WI38 (cell line): ENCODE measurements around the gene SLC50A1.

ENCODE experiments used
- H3K4me3 ChIP-seq: 2 replicates; pipeline ENCODE4 v1.5.1; 2011; ENCODE audit warnings: low read depth, mild to moderate bottlenecking, control low read depth, low read length
- TF ChIP-seq, protein P1 (sequence below): IDR thresholded peaks from 2 replicates; pipeline ENCODE4 v1.5.1; 2012; ENCODE audit warnings: low read depth, mild to moderate bottlenecking, control low read depth, low read length

SLC50A1 gene

DNA sequence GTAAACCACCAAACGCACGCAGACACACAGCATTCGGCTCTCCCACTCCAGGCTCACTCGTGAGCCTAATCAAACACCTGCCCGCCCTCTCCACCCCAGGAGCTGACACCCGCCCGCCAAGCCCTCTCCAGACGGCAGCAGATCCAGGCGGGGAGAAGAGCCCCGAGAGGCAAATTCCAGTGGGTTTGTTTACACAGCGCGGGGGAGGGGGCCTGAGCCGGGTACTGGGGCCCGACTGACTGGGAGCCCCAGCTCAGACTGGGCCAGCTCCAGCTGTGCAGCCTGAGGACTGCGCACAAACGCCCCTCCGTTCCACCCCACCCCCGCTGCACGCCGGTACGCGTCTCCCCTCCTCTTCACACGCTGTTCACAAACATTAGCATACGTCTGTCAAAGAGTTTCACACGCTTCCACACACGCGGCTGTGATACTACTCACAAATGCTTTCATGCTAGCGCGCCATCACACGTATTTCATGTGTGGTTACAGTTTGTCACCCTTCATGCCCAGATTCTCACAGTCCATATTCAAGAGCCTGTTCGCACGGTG is 9.0 kb upstream of the SLC50A1 start:
- TF ChIP-seq, protein P1, sequence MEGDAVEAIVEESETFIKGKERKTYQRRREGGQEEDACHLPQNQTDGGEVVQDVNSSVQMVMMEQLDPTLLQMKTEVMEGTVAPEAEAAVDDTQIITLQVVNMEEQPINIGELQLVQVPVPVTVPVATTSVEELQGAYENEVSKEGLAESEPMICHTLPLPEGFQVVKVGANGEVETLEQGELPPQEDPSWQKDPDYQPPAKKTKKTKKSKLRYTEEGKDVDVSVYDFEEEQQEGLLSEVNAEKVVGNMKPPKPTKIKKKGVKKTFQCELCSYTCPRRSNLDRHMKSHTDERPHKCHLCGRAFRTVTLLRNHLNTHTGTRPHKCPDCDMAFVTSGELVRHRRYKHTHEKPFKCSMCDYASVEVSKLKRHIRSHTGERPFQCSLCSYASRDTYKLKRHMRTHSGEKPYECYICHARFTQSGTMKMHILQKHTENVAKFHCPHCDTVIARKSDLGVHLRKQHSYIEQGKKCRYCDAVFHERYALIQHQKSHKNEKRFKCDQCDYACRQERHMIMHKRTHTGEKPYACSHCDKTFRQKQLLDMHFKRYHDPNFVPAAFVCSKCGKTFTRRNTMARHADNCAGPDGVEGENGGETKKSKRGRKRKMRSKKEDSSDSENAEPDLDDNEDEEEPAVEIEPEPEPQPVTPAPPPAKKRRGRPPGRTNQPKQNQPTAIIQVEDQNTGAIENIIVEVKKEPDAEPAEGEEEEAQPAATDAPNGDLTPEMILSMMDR: no peak
- H3K4me3 ChIP-seq: peak overlapping the region; percentile 50

DNA sequence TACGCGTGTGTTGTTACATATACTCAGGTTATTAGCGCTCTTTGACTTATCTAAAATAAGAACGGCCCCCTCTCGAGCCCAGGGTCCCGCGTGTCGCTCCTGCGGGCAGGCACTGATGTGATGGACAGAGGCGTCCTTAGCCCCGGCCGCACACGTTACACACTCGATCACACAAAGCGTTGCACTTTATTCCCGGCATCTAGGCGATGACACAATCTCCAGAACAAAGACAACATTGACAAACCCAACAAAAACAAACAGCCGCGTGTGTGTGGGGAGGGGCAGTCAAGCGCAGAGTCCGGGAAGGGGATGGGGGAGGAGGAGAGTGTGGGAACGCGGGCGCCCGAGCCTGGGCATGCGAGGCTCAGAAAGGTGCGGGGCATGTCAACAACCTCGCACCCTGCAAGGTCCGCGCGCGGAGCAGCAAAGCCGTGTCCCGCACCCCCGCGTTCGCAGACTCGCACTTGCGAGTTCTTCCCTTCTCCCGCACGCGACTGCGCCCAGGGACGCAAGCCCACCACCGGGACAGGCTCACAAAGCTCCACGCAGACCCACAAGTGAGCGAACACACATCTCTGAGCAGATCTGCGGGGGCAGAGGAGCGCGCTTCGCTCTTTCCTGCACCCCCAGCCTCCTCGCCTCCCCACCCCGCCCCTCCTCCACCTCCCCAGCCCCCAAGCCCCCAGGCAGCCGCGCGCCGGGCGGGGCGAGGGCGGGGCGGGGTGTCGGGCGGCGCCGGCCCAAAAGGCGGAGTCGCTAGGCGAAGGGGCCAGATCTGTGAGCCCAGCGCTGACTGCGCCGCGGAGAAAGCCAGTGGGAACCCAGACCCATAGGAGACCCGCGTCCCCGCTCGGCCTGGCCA is 8.3 kb upstream of the SLC50A1 start, which contains the start of gene EFNA1:
TSS of gene EFNA1 (plus strand) at position 772 of the 862 bp plus-strand sequence. CDS start 102 bp downstream, outside the sequence.
- H3K4me3 ChIP-seq: peak within 1 kb of the TSS; percentile 50
- TF ChIP-seq, protein P1: no peak

DNA sequence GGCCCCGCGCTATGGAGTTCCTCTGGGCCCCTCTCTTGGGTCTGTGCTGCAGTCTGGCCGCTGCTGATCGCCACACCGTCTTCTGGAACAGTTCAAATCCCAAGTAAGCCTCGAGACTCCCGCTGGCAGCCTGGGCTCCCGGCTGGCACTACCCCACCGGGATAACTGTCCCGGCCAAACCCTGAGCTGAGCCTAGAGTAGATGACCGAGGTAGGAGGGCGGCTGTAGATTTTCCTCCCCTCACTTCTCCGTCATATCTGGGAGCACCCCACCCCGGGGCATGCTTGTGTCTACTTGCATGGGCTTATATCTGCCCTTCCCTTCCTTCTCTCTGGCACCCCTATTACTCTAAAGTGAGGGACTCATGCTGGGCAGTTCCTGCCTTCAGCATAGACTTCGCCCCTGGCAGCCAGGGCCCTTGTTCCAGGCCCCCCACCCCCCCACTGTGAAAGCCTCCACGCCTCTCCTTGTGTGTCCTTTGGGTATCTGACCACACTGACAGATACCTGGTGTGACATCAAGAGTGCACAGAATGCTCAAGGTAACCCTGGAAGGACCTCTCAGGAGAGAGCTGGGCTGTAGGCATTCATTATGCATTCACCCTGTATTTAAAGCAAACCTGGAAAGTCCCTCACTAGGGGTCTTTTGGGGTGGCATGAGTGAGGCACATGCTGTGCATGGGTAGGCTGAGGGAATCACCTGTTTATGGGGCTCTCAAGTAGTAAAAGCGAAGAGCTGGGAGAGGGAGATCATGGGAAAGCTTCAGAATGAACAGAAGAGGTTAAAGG is 7.5 kb upstream of the SLC50A1 start:
- H3K4me3 ChIP-seq: peak overlapping the region; percentile 50
- TF ChIP-seq, protein P1: no peak

DNA sequence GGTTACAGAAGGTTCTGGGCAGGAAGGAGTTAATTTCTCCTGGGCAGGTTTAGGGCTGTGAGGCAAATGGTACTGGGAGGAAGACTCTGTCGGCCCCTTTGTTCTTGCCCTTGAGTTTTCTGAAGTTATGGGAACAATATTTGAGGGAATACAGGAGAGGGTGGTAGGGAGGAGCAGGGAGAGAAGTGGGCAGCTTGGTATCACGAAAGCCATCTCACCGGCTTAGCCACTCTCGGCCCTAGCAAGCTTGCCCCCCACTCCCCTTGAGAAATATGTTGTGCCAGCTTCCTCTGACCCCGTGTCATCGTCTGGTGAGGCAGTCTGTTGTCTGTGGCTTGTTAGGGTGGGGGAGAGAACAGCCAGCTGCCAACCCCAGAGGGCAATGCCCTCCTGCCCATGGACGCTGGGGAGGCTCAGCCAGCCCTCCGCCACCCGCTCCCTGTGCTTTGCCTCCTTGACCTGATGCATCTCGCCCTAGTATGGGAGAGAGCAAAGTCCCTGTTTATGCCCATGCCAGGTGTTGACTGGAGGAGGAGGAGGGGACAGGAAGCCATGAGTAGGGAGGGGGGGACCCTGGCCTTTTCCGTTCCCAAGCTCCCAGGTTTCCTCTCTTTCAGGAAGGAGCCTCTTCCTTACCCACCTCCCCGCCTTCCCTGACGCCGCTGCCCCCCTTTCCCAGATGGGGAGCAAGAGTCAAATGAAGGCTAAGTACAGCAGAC is 6.7 kb upstream of the SLC50A1 start:
- TF ChIP-seq, protein P1: no peak
- H3K4me3 ChIP-seq: no peak overlapping the region

DNA sequence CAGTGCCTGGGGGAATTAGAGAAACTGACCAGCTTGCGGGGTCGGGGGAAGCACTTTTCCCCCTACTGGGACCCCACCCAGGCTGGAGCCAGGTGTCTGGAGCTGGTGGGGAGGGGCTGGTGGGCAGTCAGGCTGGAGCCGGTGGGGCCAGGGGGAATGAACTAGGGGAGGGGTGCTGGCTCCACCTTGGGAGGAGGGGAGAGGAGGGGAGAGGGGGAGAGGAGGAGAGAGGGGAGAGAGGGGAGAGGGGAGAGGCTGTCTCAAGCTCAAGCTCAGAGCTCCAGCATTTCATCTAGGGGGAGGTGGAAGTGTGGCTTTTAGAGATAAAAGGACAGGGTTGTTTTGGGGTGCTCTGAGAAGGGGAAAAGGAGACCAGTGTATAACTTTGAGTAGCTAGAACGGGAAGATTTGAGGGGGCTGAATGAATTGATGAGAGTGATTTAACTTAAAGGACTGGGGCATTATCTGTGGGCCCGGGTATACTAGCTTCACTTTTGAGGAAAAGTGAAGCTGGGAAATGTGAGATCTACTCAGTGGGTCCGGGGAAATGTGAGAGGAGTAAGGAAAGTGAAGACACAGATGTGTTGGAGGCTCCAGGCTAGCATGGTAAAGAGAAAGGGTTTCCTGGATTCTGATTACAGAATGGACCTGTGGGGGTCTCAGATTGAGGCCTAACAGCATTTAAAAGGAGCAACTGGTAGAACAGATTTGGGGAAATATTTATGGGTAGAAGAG is 5.2 kb upstream of the SLC50A1 start:
- no peak overlapping the region for H3K4me3 ChIP-seq
- TF ChIP-seq, protein P1: no peak

DNA sequence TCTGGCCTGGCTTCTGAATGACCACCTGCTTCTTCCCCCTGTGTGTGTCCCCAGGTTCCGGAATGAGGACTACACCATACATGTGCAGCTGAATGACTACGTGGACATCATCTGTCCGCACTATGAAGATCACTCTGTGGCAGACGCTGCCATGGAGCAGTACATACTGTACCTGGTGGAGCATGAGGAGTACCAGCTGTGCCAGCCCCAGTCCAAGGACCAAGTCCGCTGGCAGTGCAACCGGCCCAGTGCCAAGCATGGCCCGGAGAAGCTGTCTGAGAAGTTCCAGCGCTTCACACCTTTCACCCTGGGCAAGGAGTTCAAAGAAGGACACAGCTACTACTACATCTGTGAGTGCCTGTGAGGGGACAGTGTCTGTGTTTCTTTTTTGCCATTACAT is 4.4 kb upstream of the SLC50A1 start:
- no peak overlapping the region for H3K4me3 ChIP-seq
- TF ChIP-seq, protein P1: no peak
